ENCODE measurements around the gene ZP1.

The ZP1 gene

GRCh38 chr11:60844870-60845221 lies 22.5 kb upstream of the ZP1 start:
- no peak for TF ChIP-seq CTCF (conservative IDR thresholded peaks at IDR 0.05; ENCODE audit: control insufficient read depth, insufficient read depth, low read depth, low read length)
- no peak for DNase-seq (ENCODE audit: low read depth)
- H3K4me3 ChIP-seq (ENCODE audit: control insufficient read depth, low read depth, low read length) = peak overlapping the region; percentile 75

- H3K4me3 ChIP-seq (ENCODE audit: control insufficient read depth, low read depth, low read length) = peak overlapping the region; percentile 75
- TF ChIP-seq CTCF (conservative IDR thresholded peaks at IDR 0.05; ENCODE audit: control insufficient read depth, insufficient read depth, low read depth, low read length) = no peak
- DNase-seq (ENCODE audit: low read depth) = no peak
Observed at GRCh38 chr11:60845338-60845737, 22.0 kb upstream of the ZP1 start.

DNA sequence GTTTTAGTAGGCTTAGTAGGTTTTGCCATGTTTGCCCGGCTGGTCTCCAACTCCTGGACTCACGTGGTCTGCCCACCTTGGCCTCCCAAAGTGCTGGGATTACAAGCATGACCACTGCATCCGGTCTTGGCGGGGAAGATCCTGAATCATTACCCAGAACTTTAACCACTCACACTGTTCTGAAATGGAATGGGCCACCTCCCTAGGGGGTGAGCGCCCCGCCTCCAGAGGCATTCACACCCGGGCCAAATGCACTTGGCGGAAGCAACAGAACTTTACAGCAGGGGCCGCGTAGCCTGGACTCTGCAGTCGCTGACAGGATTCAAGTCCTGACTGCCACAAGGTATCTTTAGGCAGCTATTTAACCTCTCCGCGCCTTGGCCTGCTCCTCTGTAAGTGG lies 20.1 kb upstream of the ZP1 start:
- TF ChIP-seq CTCF (conservative IDR thresholded peaks at IDR 0.05; ENCODE audit: control insufficient read depth, insufficient read depth, low read depth, low read length) = no peak
- DNase-seq (ENCODE audit: low read depth) = peak; percentile 58
- H3K4me3 ChIP-seq (ENCODE audit: control insufficient read depth, low read depth, low read length) = no peak overlapping the region

- no peak for DNase-seq (ENCODE audit: low read depth)
- no peak overlapping the region for H3K4me3 ChIP-seq (ENCODE audit: control insufficient read depth, low read depth, low read length)
- TF ChIP-seq CTCF (conservative IDR thresholded peaks at IDR 0.05; ENCODE audit: control insufficient read depth, insufficient read depth, low read depth, low read length) = no peak
Observed at GRCh38 chr11:60847896-60848295, 19.4 kb upstream of the ZP1 start.

DNA sequence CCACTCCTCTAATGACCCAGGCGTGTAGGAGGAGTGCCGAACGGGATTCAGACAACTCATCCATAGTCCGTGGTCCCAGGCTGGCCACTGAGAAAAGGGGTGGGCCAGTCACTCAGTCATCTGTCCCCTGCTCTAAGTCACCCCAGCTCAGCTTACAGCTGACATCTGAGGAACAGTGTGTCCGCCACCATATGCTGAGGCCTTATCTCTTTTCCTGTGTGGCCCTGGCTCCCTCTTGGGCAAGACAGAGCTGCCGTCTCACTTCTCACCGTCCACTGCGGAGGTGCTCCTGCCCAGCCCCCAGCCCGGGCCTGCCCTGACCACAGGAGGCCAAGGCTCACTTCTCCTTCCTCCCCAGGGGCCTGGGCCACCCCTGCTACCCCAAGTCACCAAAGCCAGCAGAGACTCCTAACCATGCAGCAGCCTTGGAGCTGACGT lies 18.6 kb upstream of the ZP1 start:
- no peak for DNase-seq (ENCODE audit: low read depth)
- no peak overlapping the region for H3K4me3 ChIP-seq (ENCODE audit: control insufficient read depth, low read depth, low read length)
- TF ChIP-seq CTCF (conservative IDR thresholded peaks at IDR 0.05; ENCODE audit: control insufficient read depth, insufficient read depth, low read depth, low read length) = no peak

GRCh38 chr11:60849641-60850520 lies 17.5 kb upstream of the ZP1 start:
- no peak overlapping the region for H3K4me3 ChIP-seq (ENCODE audit: control insufficient read depth, low read depth, low read length)
- no peak for TF ChIP-seq CTCF (conservative IDR thresholded peaks at IDR 0.05; ENCODE audit: control insufficient read depth, insufficient read depth, low read depth, low read length)
- no peak for DNase-seq (ENCODE audit: low read depth)

Measured in fibroblast of mammary gland (primary cell).